Prostate gland (tissue), 2 donors: ENCODE measurements around the gene GMNN. TPM values are rescaled to one million over a fixed set of nuclear protein-coding genes. Genes with fewer than 3 reads are reported as not detected.

Experiments
- DNase-seq: peaks from one replicate; pipeline ENCODE4 v3.0.0-alpha.2; 2019; ENCODE audit warnings: low spot score
- H3K27ac ChIP-seq, 2 donors: fragments of 200-600 bp; sonication (generic); 2 replicates each; pipeline ENCODE4 v1.5.1; 2017 to 2019
- H3K27me3 ChIP-seq: fragments of 200-600 bp; sonication (generic); replicated peaks from 2 replicates; pipeline ENCODE4 v1.5.1; 2019; ENCODE audit not compliant: insufficient read depth
- H3K36me3 ChIP-seq, 2 donors: fragments of 200-600 bp; sonication (generic); 1 replicate in 1 of 2; 2 replicates in 1 of 2; pipeline versions ENCODE4 v1.5.1 to v1.8.1; 2017 to 2019
- H3K4me1 ChIP-seq: fragments of 200-600 bp; sonication (generic); replicated peaks from 2 replicates; pipeline ENCODE4 v1.5.1; 2019
- H3K4me3 ChIP-seq, 2 donors: fragments of 200-600 bp; sonication (generic); 2 replicates each; pipeline ENCODE4 v1.5.1; 2017 to 2019
- H3K9me3 ChIP-seq: fragments of 200-600 bp; sonication (generic); 2 replicates; pipeline ENCODE4 v1.5.1; 2017
- POLR2A ChIP-seq: fragments of 450-650 bp; IDR thresholded peaks from one replicate; pipeline ENCODE4 v1.6.1; 2016; ENCODE audit warnings: antibody characterized with exemption, mild to moderate bottlenecking
- POLR2AphosphoS5 ChIP-seq: sonication (generic); formaldehyde crosslinking; IDR thresholded peaks from one replicate; pipeline ENCODE4 v1.6.1; 2017; ENCODE audit warnings: antibody characterized with exemption
- WGBS: methylation state at CpG from one replicate; pipeline ENCODE4 v1.1.5; 2018; 5-methylcytosine and 5-hydroxymethylcytosine counted together
- intact Hi-C: fragments of 100-400 bp; cut with DNase I; formaldehyde crosslinking; loops from one replicate; pipeline ENCODE4 v1.14.2; 2022
- total RNA-seq, 2 donors: library from RNA; depleted of rRNA; stranded (reverse); fragments of >200 nt; gene quantifications; one replicate each; pipeline ENCODE4 v1.1.0, GENCODE V29; 2016
- TF ChIP-seq, protein P1 (sequence below), 4 experiments: fragments of 200-600 bp in 2 of 4; fragments of 450-650 bp in 2 of 4; sonication (generic) in 2 of 4; IDR thresholded peaks; 1 replicate in 3 of 4; 2 replicates in 1 of 4; pipeline ENCODE4 v1.5.1; 2016 to 2019; ENCODE audit warnings: antibody characterized with exemption in 4 of 4, mild to moderate bottlenecking in 2 of 4, moderate library complexity in 2 of 4

Gene GMNN
- total RNA-seq, 2 donors from 2014 or later: 9.0 to 129 TPM

DNA sequence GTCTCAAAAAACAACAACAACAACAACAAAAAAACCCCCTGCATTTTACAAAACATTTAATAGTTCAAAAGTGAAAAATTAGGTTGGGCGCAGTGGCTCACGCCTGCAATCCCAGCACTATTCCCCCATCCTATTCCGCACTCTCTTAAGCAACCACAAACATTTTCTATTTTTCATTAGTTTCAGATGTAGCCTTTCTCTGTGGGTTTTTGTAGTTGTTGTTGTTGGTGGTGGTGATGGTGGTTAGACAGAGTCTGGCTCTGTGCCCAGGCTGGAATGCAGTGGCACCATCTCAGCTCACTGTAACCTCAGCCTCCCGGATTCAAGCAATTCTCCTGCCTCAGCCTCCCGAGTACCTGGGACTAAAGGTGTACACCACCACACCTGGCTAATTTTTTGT is 6.4 kb upstream of the GMNN start:
- no peak overlapping the region for H3K4me3 ChIP-seq
- H3K36me3 ChIP-seq: no peaks in the 10 kb centered on the region
- intact Hi-C loops: loop anchor here (5.0 kb wide), 1 partner anchor 186 kb away; no protein-coding TSS in a partner anchor
- no peaks in the 10 kb centered on the region for H3K27me3 ChIP-seq
- DNase-seq: no peak
- H3K4me1 ChIP-seq: no peaks in the 10 kb centered on the region
- no peak overlapping the region for H3K27ac ChIP-seq
- no peaks in the 10 kb centered on the region for H3K9me3 ChIP-seq
- TF ChIP-seq POLR2AphosphoS5 (no peak), POLR2A (no peak)
- TF ChIP-seq, protein P1, sequence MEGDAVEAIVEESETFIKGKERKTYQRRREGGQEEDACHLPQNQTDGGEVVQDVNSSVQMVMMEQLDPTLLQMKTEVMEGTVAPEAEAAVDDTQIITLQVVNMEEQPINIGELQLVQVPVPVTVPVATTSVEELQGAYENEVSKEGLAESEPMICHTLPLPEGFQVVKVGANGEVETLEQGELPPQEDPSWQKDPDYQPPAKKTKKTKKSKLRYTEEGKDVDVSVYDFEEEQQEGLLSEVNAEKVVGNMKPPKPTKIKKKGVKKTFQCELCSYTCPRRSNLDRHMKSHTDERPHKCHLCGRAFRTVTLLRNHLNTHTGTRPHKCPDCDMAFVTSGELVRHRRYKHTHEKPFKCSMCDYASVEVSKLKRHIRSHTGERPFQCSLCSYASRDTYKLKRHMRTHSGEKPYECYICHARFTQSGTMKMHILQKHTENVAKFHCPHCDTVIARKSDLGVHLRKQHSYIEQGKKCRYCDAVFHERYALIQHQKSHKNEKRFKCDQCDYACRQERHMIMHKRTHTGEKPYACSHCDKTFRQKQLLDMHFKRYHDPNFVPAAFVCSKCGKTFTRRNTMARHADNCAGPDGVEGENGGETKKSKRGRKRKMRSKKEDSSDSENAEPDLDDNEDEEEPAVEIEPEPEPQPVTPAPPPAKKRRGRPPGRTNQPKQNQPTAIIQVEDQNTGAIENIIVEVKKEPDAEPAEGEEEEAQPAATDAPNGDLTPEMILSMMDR (IDR thresholded peaks at IDR 0.05): no peak
- 95% methylated on average over 5 of the region's 5 CpGs for WGBS

DNA sequence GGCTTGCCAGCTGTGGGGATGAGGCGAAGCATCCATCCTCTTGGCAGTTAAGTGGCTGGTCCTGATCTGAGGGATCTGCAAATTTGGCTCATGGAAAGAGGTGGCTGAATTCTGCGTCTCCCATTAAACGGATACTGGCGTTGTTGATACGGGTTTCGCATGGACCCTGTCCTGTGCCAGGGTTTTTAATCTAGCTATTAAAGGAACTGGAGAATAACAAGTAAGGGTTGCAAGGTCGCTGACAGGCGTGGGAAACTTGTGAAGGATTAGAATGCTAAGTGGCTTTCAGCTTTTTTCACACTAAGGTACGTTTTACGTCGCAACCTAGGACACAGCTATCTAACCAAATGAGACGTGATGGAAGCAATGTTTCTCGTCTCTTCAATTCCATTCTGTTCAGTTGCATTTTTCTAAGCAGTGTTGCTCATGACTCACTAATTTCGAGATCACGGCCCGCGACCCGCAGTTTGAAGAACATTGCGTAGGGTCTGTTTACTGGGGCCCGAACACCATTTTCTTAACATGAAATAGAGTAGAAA is 852 bp downstream of the GMNN start:
- H3K27me3 ChIP-seq: no peaks in the 10 kb centered on the region
- DNase-seq: no peak
- TF ChIP-seq POLR2A (peak; percentile 76), POLR2AphosphoS5 (no peak)
- WGBS: 5% methylated on average over 20 of the region's 20 CpGs
- H3K36me3 ChIP-seq: no peaks in the 10 kb centered on the region
- H3K4me3 ChIP-seq: peak overlapping the region; percentile 94 to 99
- H3K4me1 ChIP-seq: no peaks in the 10 kb centered on the region
- H3K27ac ChIP-seq: peak overlapping the region; percentile 99
- H3K9me3 ChIP-seq: no peaks in the 10 kb centered on the region
- intact Hi-C loops: no loop called here

DNA sequence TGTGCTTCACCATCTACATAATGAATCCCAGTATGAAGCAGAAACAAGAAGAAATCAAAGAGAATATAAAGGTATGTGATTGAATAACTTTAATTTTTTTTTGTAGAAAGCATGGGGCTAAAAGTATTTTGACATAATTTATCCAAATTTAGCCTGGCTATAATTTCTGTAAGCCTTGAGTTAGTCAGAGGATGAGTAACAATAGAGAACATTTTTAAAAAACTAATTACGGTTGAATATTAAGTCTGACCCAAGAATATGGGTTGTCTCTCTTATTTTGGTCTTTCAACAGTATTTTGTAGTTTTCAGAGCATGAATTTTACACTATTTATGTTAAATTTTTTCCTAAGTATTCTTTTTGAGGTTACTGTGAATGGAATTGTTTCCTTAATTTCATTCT is 2.5 kb downstream of the GMNN start:
- WGBS: 83% methylated on average over 1 of the region's 1 CpG
- no peak for TF ChIP-seq POLR2AphosphoS5
- Histone ChIP-seq H3K36me3 (no peaks in the 10 kb centered on the region), H3K27me3 (no peaks in the 10 kb centered on the region), H3K4me1 (no peaks in the 10 kb centered on the region), H3K4me3 (peak overlapping the region; percentile 94 to 99), H3K27ac (peak overlapping the region; percentile 99), H3K9me3 (no peaks in the 10 kb centered on the region)
- intact Hi-C loops: no loop called here
- DNase-seq: no peak

DNA sequence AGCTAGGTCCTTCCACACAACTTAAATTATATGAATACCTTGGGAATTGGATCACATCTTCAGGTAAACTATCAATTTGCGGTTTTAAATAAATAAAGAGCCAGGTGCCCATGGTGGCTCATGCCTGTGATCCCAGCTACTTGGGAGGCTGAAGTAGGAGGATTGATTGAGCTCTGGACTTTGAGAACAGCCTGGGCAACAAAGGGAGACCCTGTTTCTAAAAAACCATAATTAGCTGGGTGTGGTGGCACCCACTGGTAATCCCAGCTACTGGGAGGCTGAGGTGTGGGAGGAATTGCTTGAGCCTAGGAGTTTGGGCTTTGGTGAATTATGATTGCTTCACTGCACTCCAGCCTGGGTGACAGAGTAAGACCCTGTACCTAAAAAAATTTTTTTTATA is 3.4 kb downstream of the GMNN start:
- H3K9me3 ChIP-seq: no peaks in the 10 kb centered on the region
- H3K27ac ChIP-seq: peak overlapping the region; percentile 37 to 99
- H3K36me3 ChIP-seq: no peaks in the 10 kb centered on the region
- no peaks in the 10 kb centered on the region for H3K4me1 ChIP-seq
- 91% methylated on average over 1 of the region's 1 CpG for WGBS
- peak overlapping the region in 1 of 2 donors; percentile 2 for H3K4me3 ChIP-seq
- TF ChIP-seq POLR2AphosphoS5: no peak
- TF ChIP-seq, protein P1 (IDR thresholded peaks at IDR 0.05): no peak
- TF ChIP-seq POLR2A: no peak
- DNase-seq: no peak
- H3K27me3 ChIP-seq: no peaks in the 10 kb centered on the region
- intact Hi-C loops: no loop called here

DNA sequence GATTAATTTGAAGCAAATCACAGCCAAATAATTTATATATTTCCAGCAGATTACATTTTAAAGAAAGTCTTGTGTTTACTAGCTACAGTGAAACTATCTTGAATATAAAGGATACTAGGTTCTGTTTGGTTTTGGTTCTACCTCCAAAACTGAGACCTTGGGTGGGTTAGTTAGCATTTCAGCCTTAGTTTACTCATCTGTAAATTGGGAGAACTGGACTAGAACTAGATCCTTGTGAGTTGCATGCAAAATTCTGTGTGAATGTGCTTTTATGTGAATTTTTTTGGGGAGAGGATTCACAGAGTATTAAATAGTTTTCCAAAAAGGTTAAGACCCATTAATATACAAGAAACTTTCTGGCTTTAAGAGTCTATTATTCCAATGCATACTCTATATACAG is 4.1 kb downstream of the GMNN start:
- no peaks in the 10 kb centered on the region for H3K4me1 ChIP-seq
- H3K4me3 ChIP-seq: peak overlapping the region in 1 of 2 donors; percentile 2
- H3K36me3 ChIP-seq: no peaks in the 10 kb centered on the region
- peak overlapping the region in 1 of 2 donors; percentile 45 for H3K27ac ChIP-seq
- no peaks in the 10 kb centered on the region for H3K9me3 ChIP-seq
- no peaks in the 10 kb centered on the region for H3K27me3 ChIP-seq
- no peak for TF ChIP-seq POLR2AphosphoS5
- TF ChIP-seq POLR2A: no peak
- TF ChIP-seq, protein P1 (IDR thresholded peaks at IDR 0.05): no peak
- intact Hi-C loops: no loop called here
- DNase-seq: no peak

DNA sequence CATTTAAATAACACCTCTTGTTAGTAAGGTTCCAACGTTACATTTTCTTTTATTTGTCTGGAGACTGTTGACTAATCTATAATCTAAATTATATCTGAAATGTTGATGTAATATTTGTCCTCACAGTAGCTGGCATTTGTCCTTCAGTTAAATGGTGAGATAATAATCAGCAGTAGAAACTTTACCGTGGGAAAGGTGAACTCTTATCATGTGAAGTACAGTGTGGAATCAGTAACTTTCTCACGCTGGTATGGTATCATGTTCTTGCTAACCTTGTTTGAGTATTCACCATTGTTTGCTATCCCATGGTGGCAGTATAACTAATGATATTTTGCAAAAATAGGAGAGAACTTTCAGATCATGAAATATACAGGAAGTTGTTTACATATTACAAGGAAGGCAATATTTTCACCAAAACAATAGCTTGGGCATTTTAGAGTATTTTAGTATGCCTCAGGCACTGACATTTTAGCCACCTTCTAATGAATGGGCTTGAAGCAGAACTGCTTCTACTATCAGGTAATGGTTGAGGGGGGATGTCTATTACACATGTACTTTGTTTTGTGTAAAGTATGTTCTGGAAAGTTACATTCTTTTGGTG is 4.8 kb downstream of the GMNN start:
- intact Hi-C loops: no loop called here
- no peaks in the 10 kb centered on the region for H3K9me3 ChIP-seq
- DNase-seq: peak; percentile 32
- no peak overlapping the region for H3K4me3 ChIP-seq
- no peaks in the 10 kb centered on the region for H3K36me3 ChIP-seq
- peak overlapping the region; percentile 45 for H3K27ac ChIP-seq
- H3K4me1 ChIP-seq: no peaks in the 10 kb centered on the region
- no peaks in the 10 kb centered on the region for H3K27me3 ChIP-seq
- TF ChIP-seq POLR2AphosphoS5 (peak; percentile 76), POLR2A (no peak)
- TF ChIP-seq, protein P1 (IDR thresholded peaks at IDR 0.05): peak in 1 of 4 experiments; percentile 5
- 36% methylated on average over 3 of the region's 3 CpGs for WGBS
